ENCODE measurements around the gene SWI5.
A peak's percentile ranks its signal among the peaks of the same experiment; 100 is the strongest.

The SWI5 gene

DNA sequence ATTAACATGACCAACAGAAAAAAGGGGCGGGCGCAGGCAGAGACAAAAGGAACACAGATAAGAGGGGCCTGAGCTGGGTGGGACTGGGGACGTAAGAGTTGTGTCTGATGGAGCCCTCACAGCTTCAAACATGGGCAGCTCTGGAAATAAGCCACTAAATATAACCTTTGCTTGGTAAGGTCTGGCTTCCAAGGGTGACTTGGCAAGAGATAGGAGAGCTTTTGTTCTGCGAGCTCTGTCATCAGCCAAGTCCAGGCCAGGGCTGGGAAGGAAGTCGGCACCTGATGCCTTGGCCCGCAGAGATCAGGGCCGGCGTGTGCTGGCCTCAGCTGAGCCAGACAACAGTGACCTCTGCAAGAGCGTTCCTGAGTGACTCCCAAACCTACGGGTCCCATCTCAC, 34.4 kb downstream of the SWI5 start:
- no peak for DNase-seq (ENCODE audit: low spot score)
- TF ChIP-seq, protein P1, sequence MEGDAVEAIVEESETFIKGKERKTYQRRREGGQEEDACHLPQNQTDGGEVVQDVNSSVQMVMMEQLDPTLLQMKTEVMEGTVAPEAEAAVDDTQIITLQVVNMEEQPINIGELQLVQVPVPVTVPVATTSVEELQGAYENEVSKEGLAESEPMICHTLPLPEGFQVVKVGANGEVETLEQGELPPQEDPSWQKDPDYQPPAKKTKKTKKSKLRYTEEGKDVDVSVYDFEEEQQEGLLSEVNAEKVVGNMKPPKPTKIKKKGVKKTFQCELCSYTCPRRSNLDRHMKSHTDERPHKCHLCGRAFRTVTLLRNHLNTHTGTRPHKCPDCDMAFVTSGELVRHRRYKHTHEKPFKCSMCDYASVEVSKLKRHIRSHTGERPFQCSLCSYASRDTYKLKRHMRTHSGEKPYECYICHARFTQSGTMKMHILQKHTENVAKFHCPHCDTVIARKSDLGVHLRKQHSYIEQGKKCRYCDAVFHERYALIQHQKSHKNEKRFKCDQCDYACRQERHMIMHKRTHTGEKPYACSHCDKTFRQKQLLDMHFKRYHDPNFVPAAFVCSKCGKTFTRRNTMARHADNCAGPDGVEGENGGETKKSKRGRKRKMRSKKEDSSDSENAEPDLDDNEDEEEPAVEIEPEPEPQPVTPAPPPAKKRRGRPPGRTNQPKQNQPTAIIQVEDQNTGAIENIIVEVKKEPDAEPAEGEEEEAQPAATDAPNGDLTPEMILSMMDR (IDR thresholded peaks at IDR 0.05; ENCODE audit: extremely low read depth, missing control alignments): no peak

DNA sequence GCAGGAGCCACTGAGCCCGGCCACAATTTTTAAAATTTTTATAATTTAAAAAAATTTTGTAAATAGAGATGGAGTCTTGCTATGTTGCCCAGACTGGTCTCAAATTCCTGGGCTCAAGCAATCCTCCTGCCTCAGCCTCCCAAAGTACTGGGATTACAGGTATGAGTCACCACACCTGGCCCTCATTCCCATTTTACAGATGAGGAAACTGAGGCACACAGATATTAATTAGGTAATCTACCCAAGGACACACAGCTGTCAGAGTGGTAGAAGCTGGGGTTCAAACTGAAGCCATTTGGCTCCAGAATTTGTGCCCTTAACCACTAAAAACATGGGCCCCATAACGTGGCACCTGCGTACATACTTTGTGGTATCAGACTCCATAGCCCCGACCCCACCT, 38.6 kb downstream of the SWI5 start:
- TF ChIP-seq, protein P1 (IDR thresholded peaks at IDR 0.05; ENCODE audit: extremely low read depth, missing control alignments): no peak
- DNase-seq (ENCODE audit: low spot score): no peak

DNA sequence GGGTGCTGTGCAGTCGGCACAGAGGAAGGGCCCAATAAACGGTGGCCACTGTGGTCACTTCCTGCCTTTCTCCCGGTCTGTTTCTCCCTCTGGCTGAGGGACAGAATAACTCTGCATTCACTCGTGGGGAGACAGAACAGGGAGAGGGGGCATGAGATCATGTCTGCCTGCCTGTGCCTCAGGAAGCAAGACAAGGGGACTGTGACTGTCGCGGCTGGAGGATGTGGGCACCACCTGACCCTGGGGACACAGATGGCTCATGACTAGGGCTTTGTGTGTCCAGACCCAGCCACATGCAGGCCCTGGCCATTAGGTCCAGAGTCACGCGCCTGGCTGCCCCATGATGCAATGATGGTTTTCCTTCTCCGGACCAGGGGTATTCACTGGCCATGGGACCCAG, 40.3 kb downstream of the SWI5 start:
- no peak for DNase-seq (ENCODE audit: low spot score)
- TF ChIP-seq, protein P1 (IDR thresholded peaks at IDR 0.05; ENCODE audit: extremely low read depth, missing control alignments): no peak

DNA sequence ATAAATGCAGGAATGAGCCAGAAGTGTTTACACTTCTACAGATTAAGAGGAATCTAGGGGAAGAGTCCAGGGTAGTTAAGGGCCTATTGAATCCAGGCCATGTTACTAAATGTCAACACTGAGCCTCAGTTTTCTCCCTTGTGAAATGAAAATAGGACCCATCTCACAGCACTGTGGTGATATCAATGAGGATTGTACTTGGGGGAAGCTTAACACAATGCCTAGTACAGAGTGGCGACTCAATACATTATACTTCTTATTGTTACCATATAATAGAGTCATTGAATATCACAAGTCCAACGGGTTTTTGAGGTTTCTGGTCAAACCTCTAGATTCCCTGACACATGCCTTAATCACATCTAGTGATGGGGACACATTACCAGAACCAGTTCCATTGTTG, 41.6 kb downstream of the SWI5 start:
- DNase-seq (ENCODE audit: low spot score): no peak
- TF ChIP-seq, protein P1 (IDR thresholded peaks at IDR 0.05; ENCODE audit: extremely low read depth, missing control alignments): no peak

DNA sequence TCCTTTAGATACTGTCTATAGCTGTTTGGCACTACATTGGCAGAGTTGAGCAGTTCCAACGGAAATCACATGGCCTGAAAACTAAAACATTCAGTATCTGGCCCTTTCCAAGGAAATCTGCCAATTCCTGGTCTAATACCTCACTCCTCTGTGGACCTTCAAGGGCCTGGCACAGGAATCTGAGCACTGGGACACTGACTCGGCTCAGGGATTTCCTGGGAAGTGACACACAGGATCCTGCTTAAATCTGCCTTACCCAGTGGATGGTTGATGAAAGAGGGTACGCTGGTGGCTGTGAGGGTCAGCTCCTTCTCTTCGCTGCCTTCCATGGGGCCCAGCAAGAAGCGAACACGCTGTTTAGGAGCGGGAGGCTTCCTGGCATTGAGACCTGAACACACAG, 45.3 kb downstream of the SWI5 start:
- TF ChIP-seq, protein P1 (IDR thresholded peaks at IDR 0.05; ENCODE audit: extremely low read depth, missing control alignments): no peak
- no peak for DNase-seq (ENCODE audit: low spot score)

DNA sequence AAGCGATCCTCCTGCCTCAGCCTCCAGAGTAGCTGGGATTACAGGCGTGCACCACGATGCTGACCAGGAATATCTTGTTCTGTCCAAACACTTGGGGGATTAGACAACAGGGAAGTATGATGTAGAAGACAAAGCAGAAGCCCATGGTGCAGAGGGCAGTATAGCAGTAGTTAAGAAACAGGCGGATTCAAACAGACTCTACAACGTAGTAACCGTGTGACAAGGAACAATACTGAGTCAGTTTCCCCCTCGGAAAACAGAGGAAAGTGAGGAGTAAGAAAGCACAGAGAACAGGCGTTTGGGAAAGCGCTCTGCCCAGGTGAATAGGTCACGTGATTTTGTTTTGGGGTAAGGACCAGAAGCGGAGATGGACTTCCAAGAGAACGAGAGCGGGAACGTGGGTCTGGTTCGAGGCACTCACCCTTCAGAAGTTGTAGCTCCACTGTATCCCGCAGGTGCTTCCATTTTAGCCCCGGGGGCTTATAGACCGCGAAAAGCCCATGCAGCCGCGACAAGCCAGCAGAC, 45.9 kb downstream of the SWI5 start:
- TF ChIP-seq, protein P1 (IDR thresholded peaks at IDR 0.05; ENCODE audit: extremely low read depth, missing control alignments): no peak
- no peak for DNase-seq (ENCODE audit: low spot score)

DNA sequence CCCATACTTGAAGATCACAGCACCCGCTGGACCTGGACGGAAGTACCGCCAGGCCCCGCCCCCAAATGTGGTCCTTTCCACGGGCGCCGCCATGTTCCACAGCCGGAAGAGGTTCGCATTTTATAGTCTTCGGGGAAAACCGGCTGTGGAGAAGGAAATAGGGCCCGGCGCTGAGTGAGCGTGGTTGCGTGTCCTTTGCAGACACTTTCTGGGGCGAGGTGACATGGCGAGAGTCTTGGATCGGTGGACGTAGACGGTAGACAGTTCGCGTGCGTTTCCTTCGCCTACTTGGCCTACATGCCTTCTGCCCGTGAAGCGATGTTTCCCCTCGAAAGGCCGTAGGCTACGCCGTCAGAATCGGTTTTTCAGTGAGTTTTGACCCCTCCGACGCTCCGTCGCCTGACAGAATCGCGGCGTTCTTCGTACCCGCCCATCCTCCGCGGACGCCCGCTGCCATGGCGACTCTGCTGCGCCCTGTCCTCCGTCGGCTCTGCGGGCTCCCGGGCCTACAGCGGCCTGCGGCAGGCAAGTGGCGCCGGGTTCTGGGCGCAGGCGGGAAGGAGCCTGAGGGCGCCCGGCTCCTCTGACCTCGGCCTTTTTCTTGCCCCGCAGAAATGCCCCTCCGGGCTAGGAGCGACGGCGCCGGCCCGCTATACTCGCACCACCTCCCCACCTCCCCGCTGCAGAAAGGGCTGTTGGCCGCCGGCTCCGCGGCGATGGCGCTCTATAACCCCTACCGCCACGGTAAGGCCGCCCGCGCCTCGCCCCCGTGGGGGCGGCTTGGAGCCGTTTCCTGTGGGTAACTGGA, 46.5 kb downstream of the SWI5 start, which contains the start of the genes COQ4 and TRUB2:
Gene COQ4, plus strand, starts transcription at position 436 of the 808 bp plus-strand sequence. Its CDS starts 20 bp downstream, at position 456.
Gene TRUB2, minus strand, starts transcription at position 44 of the 808 bp plus-strand sequence. Its CDS starts 39 bp downstream, at position 5.
- DNase-seq (ENCODE audit: low spot score): peak; percentile 95
- TF ChIP-seq, protein P1 (IDR thresholded peaks at IDR 0.05; ENCODE audit: extremely low read depth, missing control alignments): no peak

Data from GM20000 (cell line).